Measurements from ENCODE around the gene SIAE. TPM values are rescaled to one million over a fixed set of nuclear protein-coding genes. Genes with fewer than 3 reads are reported as not detected.

The SIAE gene
- total and polyA plus RNA-seq, 3 donors from 2014 or later = 14.5 to 16.1 (median 15.3) TPM

DNA sequence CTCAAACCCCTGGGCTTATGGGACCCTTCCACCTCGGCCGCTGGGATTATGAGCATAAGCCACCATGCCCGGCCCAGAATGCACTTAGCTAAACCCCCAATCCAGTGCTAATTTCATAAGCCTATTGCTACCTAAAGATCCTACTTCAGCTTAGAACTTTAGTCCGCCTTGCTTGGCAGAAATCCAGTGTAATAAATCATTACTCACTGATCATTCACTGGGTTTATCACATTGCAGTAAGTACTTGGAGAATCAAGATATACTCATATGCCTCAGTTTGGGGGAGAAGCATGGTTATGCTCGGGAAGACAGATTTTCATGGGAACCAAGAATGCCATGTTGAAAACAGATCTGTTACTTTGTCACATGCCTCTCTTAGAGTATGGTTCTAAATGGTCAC is 54.7 kb downstream of the SIAE start:
- WGBS, 2 donors = 80 to 85% methylated on average over 5 of the region's 5 CpGs
- Histone ChIP-seq H3K36me3 (ENCODE audit: low read depth, missing control alignments) (no peaks in the 10 kb centered on the region), H3K27me3 (no peaks in the 10 kb centered on the region), H3K4me1 (peaks cover 3% of the 10 kb centered on the region), H3K4me3 (no peak overlapping the region), H3K9me3 (no peaks in the 10 kb centered on the region), H3K27ac (no peak overlapping the region)
- DNase-seq = no peak
- intact Hi-C loops (cut with DNase I; ENCODE audit: low total_unique reads) = no loop called here
- no peak for TF ChIP-seq POLR2A (IDR thresholded peaks at IDR 0.05)
- TF ChIP-seq, protein P1, sequence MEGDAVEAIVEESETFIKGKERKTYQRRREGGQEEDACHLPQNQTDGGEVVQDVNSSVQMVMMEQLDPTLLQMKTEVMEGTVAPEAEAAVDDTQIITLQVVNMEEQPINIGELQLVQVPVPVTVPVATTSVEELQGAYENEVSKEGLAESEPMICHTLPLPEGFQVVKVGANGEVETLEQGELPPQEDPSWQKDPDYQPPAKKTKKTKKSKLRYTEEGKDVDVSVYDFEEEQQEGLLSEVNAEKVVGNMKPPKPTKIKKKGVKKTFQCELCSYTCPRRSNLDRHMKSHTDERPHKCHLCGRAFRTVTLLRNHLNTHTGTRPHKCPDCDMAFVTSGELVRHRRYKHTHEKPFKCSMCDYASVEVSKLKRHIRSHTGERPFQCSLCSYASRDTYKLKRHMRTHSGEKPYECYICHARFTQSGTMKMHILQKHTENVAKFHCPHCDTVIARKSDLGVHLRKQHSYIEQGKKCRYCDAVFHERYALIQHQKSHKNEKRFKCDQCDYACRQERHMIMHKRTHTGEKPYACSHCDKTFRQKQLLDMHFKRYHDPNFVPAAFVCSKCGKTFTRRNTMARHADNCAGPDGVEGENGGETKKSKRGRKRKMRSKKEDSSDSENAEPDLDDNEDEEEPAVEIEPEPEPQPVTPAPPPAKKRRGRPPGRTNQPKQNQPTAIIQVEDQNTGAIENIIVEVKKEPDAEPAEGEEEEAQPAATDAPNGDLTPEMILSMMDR (IDR thresholded peaks at IDR 0.05) = no peak

DNA sequence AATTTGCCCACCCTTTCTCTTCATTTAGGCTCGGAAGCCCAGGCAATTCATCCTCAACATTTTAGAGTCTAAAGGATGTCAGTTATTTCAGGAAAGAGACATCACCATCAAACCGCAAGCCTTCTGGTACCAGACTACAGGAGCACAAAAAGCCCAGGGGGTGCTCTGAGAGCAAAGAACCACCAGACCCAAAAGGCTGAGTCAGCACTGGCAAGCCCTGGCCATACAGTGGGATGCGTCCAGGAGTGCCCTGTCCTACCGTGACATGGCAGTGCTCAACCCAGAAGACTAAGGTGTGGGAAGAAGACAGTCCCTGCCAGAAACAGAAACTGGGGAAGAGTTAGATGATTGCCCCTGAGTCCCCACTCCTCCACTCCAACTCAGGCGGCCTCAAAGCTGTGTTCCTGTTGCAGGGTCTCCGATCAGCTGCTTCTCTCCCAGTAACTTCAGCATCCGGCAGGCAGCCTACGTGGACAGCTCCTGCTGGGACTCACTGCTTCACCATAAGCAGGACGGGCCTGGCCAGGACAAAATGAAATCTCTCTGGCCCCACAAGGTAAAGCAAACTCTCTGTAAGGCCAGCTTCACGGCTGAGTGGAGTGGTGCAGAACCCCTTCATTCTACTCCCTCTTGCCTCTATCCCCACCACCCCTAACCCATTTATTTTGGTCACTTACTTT is 60.8 kb downstream of the SIAE start:
- Histone ChIP-seq H3K27me3 (no peaks in the 10 kb centered on the region), H3K9me3 (no peaks in the 10 kb centered on the region), H3K4me3 (no peak overlapping the region), H3K27ac (no peak overlapping the region), H3K4me1 (no peaks in the 10 kb centered on the region), H3K36me3 (ENCODE audit: low read depth, missing control alignments) (no peaks in the 10 kb centered on the region)
- WGBS, 2 donors = 57 to 65% methylated on average over 10 of the region's 10 CpGs
- no peak for DNase-seq
- intact Hi-C loops (cut with DNase I; ENCODE audit: low total_unique reads) = no loop called here
- TF ChIP-seq POLR2A (IDR thresholded peaks at IDR 0.05) = no peak
- TF ChIP-seq, protein P1 (IDR thresholded peaks at IDR 0.05) = no peak

DNA sequence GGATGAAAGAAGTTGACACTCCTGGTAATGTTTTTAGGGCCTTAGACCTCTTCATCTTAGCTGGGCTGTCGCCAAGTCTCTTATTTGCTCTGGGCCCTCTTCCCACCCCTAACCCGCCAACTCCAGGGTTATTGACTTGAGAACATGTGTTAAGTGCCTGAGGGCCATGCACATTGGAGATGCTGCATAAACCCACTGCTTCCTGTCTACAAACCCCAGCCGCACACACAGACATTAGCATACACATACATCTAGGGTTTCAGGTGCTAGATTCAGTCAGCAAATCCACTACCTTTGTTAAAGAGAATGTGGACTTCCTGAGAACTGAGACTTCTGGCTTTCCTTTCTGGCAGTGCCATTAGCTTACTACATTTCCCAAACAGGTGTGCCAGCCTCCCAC is 61.5 kb downstream of the SIAE start:
- no peak for DNase-seq
- Histone ChIP-seq H3K9me3 (no peaks in the 10 kb centered on the region), H3K27me3 (no peaks in the 10 kb centered on the region), H3K27ac (no peak overlapping the region), H3K4me3 (no peak overlapping the region), H3K4me1 (no peaks in the 10 kb centered on the region), H3K36me3 (ENCODE audit: low read depth, missing control alignments) (no peaks in the 10 kb centered on the region)
- TF ChIP-seq, protein P1 (IDR thresholded peaks at IDR 0.05) = no peak
- TF ChIP-seq POLR2A (IDR thresholded peaks at IDR 0.05) = no peak
- intact Hi-C loops (cut with DNase I; ENCODE audit: low total_unique reads) = no loop called here
- WGBS, 2 donors = 74 to 79% methylated on average over 3 of the region's 3 CpGs

DNA sequence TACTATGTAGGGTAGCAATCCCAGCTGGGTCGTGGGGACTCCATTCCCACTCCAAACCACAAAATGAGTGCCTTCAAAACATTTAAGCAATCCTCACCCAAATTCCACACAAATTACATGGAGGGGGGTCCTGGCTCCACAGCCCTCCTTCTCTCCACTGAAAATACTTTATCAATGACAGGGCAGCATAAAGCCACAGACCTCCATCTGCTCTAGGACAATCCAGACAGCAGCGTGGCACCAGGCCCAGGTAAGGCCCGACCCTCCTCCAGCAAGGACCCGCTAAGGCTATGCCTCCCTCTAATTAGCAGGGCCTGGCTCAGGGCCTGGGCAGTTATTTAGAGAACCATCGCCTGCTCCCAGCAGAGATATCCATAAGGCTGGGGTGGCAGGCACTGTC is 62.5 kb downstream of the SIAE start, which contains the start of gene PANX3:
PANX3 (plus strand) TSS at position 365 of the 400 bp plus-strand sequence. CDS start 129 bp downstream, outside the sequence.
- intact Hi-C loops (cut with DNase I; ENCODE audit: low total_unique reads) = no loop called here

More for the DNA sequence above, 62.5 kb downstream of the SIAE start, which contains the start of gene PANX3:
- DNase-seq = no peak
- 74 to 78% methylated on average over 4 to 5 of the region's 5 CpGs for WGBS, 2 donors
- Histone ChIP-seq H3K36me3 (ENCODE audit: low read depth, missing control alignments) (no peaks in the 10 kb centered on the region), H3K4me1 (no peaks in the 10 kb centered on the region), H3K27me3 (no peaks in the 10 kb centered on the region), H3K27ac (no peak within 1 kb of the TSS), H3K4me3 (no peak within 1 kb of the TSS), H3K9me3 (no peaks in the 10 kb centered on the region)
- TF ChIP-seq, protein P1 (IDR thresholded peaks at IDR 0.05) = no peak
- TF ChIP-seq POLR2A (IDR thresholded peaks at IDR 0.05) = no peak

Data from testis (tissue), 3 donors.